Activated naive CD8-positive, alpha-beta T cell treated with anti-CD3 and anti-CD28 coated beads, Interleukin-2, amount 10 ng/mL, durations not matched to agents 7 days and 5 days (primary cell): ENCODE measurements around the gene GTF3A. TPM values are rescaled to one million over a fixed set of nuclear protein-coding genes. Genes with fewer than 3 reads are reported as not detected.

ENCODE experiments used
- ATAC-seq: fragments of 150-1000 bp; cut with Tn5 transposase; one replicate; pipeline ENCODE4 v1.10.0; 2021; ENCODE audit warnings: low read depth, moderate library complexity
- POLR2A ChIA-PET: fragments of 350-600 bp; sonication (Branson Sonifier 250); formaldehyde crosslinking; loops from one replicate; lab custom pipeline; 2021; ENCODE audit warnings: antibody characterized with exemption; lab: Charles Lee
- DNase-seq: peaks from one replicate; pipeline ENCODE4 v3.0.0; 2021
- H3K27ac Mint-ChIP-seq: one replicate; pipeline ENCODE4 v1.8.0; 2022; ENCODE audit warnings: mild to moderate bottlenecking, mixed read lengths
- H3K27me3 Mint-ChIP-seq: one replicate; pipeline ENCODE4 v1.8.0; 2022; ENCODE audit warnings: mild to moderate bottlenecking, moderate library complexity, mixed read lengths
- H3K36me3 Mint-ChIP-seq: one replicate; pipeline ENCODE4 v1.8.0; 2021; ENCODE audit warnings: mild to moderate bottlenecking, mixed read lengths
- H3K4me1 Mint-ChIP-seq: one replicate; pipeline ENCODE4 v1.8.0; 2021; ENCODE audit warnings: mixed read lengths
- H3K4me3 Mint-ChIP-seq: one replicate; pipeline ENCODE4 v1.8.0; 2022; ENCODE audit warnings: mild to moderate bottlenecking, moderate library complexity, mixed read lengths
- H3K9me3 Mint-ChIP-seq: one replicate; pipeline ENCODE4 v1.8.0; 2021; ENCODE audit warnings: mixed read lengths
- total RNA-seq, 2 experiments: library from RNA; stranded (reverse); gene quantifications; one replicate each; pipeline ENCODE4 v1.2.3, GENCODE V29; 2021

The GTF3A gene
- total RNA-seq, 2 experiments from 2014 or later, result 159 to 173 TPM

DNA sequence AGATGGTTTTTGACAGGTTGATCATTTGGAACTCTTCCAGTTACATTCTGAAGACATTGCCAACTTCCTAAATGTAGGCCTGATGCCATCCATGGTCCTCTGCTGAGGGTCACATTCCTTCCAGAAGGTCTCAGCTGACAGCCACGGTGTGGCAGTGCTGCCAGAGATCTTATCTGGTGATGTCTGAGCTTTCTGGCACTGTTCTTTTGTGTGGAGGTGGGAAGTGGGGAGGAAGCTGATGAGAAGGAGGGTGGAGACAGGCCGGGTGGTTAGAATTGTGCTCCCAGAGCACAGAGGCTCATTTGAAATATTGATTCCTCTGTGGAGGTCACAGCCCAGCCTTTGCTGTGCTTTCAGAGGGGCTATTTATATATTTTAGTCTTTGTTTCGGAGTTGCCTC, 42.1 kb downstream of the GTF3A start:
- peaks cover 2% of the 10 kb centered on the region for H3K27me3 Mint-ChIP-seq
- peaks cover 1% of the 10 kb centered on the region for H3K36me3 Mint-ChIP-seq
- no peak overlapping the region for H3K4me3 Mint-ChIP-seq
- H3K4me1 Mint-ChIP-seq, result peaks cover 2% of the 10 kb centered on the region
- no peaks in the 10 kb centered on the region for H3K9me3 Mint-ChIP-seq
- H3K27ac Mint-ChIP-seq, result no peak overlapping the region
- POLR2A ChIA-PET, result no interaction called here
- ATAC-seq (no peak), DNase-seq (no peak)

DNA sequence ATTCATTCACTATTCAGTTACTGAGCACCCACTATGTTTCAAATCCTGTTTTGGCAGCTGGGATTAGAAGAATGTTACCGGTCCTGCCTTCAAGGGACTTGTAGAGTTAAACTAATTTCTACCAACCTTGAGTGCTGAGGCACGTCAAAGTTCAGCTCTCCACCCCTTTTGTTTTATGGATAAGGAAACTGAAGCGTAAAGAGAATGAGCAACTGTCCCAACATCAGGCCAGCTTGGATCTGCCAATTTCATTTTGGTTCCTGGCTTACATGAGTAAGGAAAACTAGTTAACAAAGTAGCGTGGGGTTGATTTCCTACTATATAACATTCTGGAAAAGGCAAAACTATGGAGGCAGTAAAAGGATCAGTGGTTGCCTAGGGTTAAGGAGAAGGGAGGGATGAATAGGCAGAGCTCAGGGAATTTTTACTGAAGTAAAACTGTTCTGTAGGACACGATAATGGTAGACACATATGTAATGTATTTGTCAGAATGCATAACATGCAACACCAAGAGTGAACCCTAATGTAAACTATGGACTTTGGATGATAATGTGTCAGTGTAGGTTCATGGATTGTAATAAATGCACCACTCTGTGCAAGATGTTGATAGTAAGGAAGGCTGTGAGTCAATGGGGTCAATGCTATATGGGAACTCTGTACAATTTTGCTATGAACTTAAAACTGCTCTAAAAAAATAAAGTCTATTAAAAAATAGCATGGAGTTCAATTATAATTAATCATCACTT, 45.8 kb downstream of the GTF3A start:
- Mint-ChIP-seq H3K27ac (no peak overlapping the region), H3K9me3 (no peaks in the 10 kb centered on the region), H3K36me3 (peaks cover 1% of the 10 kb centered on the region), H3K4me1 (peaks cover 15% of the 10 kb centered on the region), H3K4me3 (no peak overlapping the region), H3K27me3 (peaks cover 2% of the 10 kb centered on the region)
- DNase-seq (no peak), ATAC-seq (no peak)
- POLR2A ChIA-PET, result no interaction called here

DNA sequence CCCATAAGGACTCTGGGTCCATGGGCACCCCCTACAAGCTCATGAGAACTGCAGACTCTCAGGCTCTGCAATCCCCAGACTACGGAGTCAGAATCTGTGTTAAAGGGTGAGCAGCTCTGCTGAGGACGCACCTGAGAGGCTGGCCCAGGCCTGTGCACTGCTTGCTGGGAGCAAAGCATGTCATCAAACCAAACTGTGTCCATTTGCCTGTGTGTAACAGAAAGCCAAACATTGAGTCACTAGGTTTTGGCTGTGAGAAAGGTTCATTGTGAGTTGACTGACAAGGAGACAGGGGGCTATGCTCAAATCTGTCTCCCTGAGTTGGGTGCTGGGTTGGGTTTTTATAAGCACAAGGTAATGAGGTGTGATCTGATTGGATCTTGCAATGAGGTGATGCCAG, 48.0 kb downstream of the GTF3A start:
- DNase-seq, result no peak
- H3K4me3 Mint-ChIP-seq, result no peak overlapping the region
- peak; percentile 8 for ATAC-seq
- H3K36me3 Mint-ChIP-seq, result peaks cover 1% of the 10 kb centered on the region
- no peaks in the 10 kb centered on the region for H3K9me3 Mint-ChIP-seq
- no peak overlapping the region for H3K27ac Mint-ChIP-seq
- POLR2A ChIA-PET, result no interaction called here
- peaks cover 14% of the 10 kb centered on the region for H3K4me1 Mint-ChIP-seq
- peaks cover 2% of the 10 kb centered on the region for H3K27me3 Mint-ChIP-seq

DNA sequence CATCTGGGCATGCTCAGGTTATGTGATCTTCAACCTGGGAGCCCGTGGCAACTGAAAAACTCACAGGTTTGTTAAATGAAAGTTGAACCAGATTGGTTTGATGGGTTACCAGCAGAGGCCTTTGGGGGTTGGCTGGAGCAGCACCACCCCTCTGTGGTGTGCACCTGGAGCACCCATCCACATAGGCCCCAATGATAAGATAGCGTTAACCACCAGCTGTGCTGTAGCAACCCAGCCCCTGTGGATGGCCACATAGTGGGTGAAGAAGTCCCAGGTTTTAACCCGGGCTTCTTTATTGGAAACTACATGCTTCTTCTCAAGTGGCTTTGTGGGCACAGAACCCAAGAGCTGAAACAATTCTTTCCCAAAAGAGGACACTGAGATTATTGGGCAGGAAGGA, 48.5 kb downstream of the GTF3A start:
- POLR2A ChIA-PET, result interaction anchor here (1.4 kb wide), 1 partner anchor 23 kb away, joined by 3 read pairs; the partner anchor contains the start of gene MTIF3
- DNase-seq, result no peak
- ATAC-seq, result peak; percentile 87
- Mint-ChIP-seq H3K36me3 (peaks cover 1% of the 10 kb centered on the region), H3K27me3 (peaks cover 2% of the 10 kb centered on the region), H3K27ac (no peak overlapping the region), H3K9me3 (no peaks in the 10 kb centered on the region), H3K4me3 (peak overlapping the region; percentile 25), H3K4me1 (peaks cover 17% of the 10 kb centered on the region)

GRCh38 chr13:27474751-27475268, 50.4 kb downstream of the GTF3A start:
- Mint-ChIP-seq H3K27me3 (peaks cover 2% of the 10 kb centered on the region), H3K4me3 (no peak overlapping the region), H3K36me3 (no peaks in the 10 kb centered on the region), H3K9me3 (no peaks in the 10 kb centered on the region), H3K27ac (no peak overlapping the region), H3K4me1 (peaks cover 20% of the 10 kb centered on the region)
- ATAC-seq, result no peak
- DNase-seq, result no peak
- POLR2A ChIA-PET, result no interaction called here

GRCh38 chr13:27476943-27477703, 52.7 kb downstream of the GTF3A start:
- Mint-ChIP-seq H3K36me3 (no peaks in the 10 kb centered on the region), H3K27ac (no peak overlapping the region), H3K27me3 (no peaks in the 10 kb centered on the region), H3K4me1 (peaks cover 20% of the 10 kb centered on the region), H3K9me3 (no peaks in the 10 kb centered on the region), H3K4me3 (no peak overlapping the region)
- ATAC-seq, result no peak
- DNase-seq, result no peak
- POLR2A ChIA-PET, result no interaction called here

DNA sequence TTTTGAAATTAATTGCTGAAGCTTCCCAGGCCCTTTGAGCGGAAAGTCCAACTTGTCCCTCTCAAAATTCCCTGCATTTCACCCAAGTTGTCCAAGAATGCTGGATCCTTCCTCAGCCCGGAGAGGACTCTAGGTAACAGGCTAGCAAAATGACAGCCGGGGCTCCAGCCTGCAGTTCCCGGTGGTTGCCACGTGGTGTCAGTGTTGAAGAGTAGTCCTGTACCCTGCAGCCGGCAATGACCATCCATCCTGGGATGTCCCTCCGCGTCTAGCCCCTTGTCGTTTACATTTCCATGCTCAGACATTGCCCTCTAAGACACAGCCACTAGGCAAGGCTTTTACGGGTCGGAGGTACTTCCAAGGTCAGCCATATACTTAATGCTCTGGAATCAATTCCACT, 57.3 kb downstream of the GTF3A start:
- DNase-seq (peak; percentile 47), ATAC-seq (no peak)
- Mint-ChIP-seq H3K9me3 (no peaks in the 10 kb centered on the region), H3K4me3 (no peak overlapping the region), H3K4me1 (peaks cover 13% of the 10 kb centered on the region), H3K27me3 (peaks cover 6% of the 10 kb centered on the region), H3K27ac (no peak overlapping the region), H3K36me3 (no peaks in the 10 kb centered on the region)
- POLR2A ChIA-PET, result no interaction called here

- H3K4me1 Mint-ChIP-seq, result peaks cover 9% of the 10 kb centered on the region
- DNase-seq, result no peak
- H3K4me3 Mint-ChIP-seq, result no peak overlapping the region
- H3K27me3 Mint-ChIP-seq, result peaks cover 8% of the 10 kb centered on the region
- H3K27ac Mint-ChIP-seq, result no peak overlapping the region
- no peaks in the 10 kb centered on the region for H3K9me3 Mint-ChIP-seq
- no peaks in the 10 kb centered on the region for H3K36me3 Mint-ChIP-seq
- POLR2A ChIA-PET, result no interaction called here
- no peak for ATAC-seq
These were observed 58.6 kb downstream of the GTF3A start for GRCh38 chr13:27482983-27483382.

GRCh38 chr13:27483421-27483820, 59.0 kb downstream of the GTF3A start:
- peaks cover 9% of the 10 kb centered on the region for H3K27me3 Mint-ChIP-seq
- no peak overlapping the region for H3K27ac Mint-ChIP-seq
- no peaks in the 10 kb centered on the region for H3K36me3 Mint-ChIP-seq
- no peak overlapping the region for H3K4me3 Mint-ChIP-seq
- ATAC-seq (no peak), DNase-seq (no peak)
- peaks cover 7% of the 10 kb centered on the region for H3K4me1 Mint-ChIP-seq
- POLR2A ChIA-PET, result no interaction called here
- H3K9me3 Mint-ChIP-seq, result no peaks in the 10 kb centered on the region

Other genes with a start within 250 kb of the GTF3A start
- 1,000 to 10,000 TPM; 1,116 to 1,143 TPM for gene RPL21, start 173.1 kb upstream of the GTF3A start, total RNA-seq
- gene RASL11A, start 153.8 kb upstream of the GTF3A start, total RNA-seq, result 1 to 10 TPM in 1 of 2 experiments, under 1 TPM in 1; 0.20 to 2.1 TPM
- gene MTIF3, start 25.9 kb downstream of the GTF3A start, total RNA-seq, result 10 to 100 TPM; 51.5 to 60.4 TPM
- gene LNX2, start 195.9 kb downstream of the GTF3A start, total RNA-seq, result 1 to 10 TPM; 8.0 to 8.3 TPM
- 100 to 1,000 TPM; 139 to 140 TPM for gene POLR1D, start 197.3 kb downstream of the GTF3A start, total RNA-seq